ENCODE results near the gene TSSC4.

The TSSC4 gene

GRCh38 chr11:2423157-2424025 lies 22.8 kb downstream of the TSSC4 start:
- TF ChIP-seq POLR2AphosphoS5 (IDR thresholded peaks at IDR 0.05; ENCODE audit: low read depth): no peak
- no peak for TF ChIP-seq SPI1 (IDR thresholded peaks at IDR 0.05; ENCODE audit: borderline replicate concordance, low read depth)
- no peak for TF ChIP-seq REST (IDR thresholded peaks at IDR 0.05; ENCODE audit: insufficient replicate concordance, low read depth)
- no peak for TF ChIP-seq CTCF (IDR thresholded peaks at IDR 0.05; ENCODE audit: insufficient read depth, low read length)
- no peak for TF ChIP-seq GABPA (IDR thresholded peaks at IDR 0.05; ENCODE audit: low read depth)
- no peak overlapping the region for H3K4me3 ChIP-seq (replicated peaks; ENCODE audit: insufficient read depth, low read length)
- DNase-seq (ENCODE audit: low read depth in 1 of 2, low spot score in 1 of 2): no peak
- H3K27me3 ChIP-seq (ENCODE audit: insufficient read depth, poor library complexity, severe bottlenecking): no peaks in the 10 kb centered on the region
- H3K27ac ChIP-seq (replicated peaks): no peak overlapping the region

- TF ChIP-seq POLR2AphosphoS5 (IDR thresholded peaks at IDR 0.05; ENCODE audit: low read depth) (no peak), REST (IDR thresholded peaks at IDR 0.05; ENCODE audit: insufficient replicate concordance, low read depth) (no peak), SPI1 (IDR thresholded peaks at IDR 0.05; ENCODE audit: borderline replicate concordance, low read depth) (no peak), CTCF (IDR thresholded peaks at IDR 0.05; ENCODE audit: insufficient read depth, low read length) (no peak), GABPA (IDR thresholded peaks at IDR 0.05; ENCODE audit: low read depth) (no peak)
These were observed 24.4 kb downstream of the TSSC4 start for GRCh38 chr11:2424811-2425495.

GRCh38 chr11:2425506-2425905 lies 25.0 kb downstream of the TSSC4 start:
- no peak overlapping the region for H3K4me3 ChIP-seq (replicated peaks; ENCODE audit: insufficient read depth, low read length)
- no peaks in the 10 kb centered on the region for H3K27me3 ChIP-seq (ENCODE audit: insufficient read depth, poor library complexity, severe bottlenecking)
- no peak for DNase-seq (ENCODE audit: low read depth in 1 of 2, low spot score in 1 of 2)
- H3K27ac ChIP-seq (replicated peaks): no peak overlapping the region
- TF ChIP-seq REST (IDR thresholded peaks at IDR 0.05; ENCODE audit: insufficient replicate concordance, low read depth): no peak

More at GRCh38 chr11:2424811-2425495, 24.4 kb downstream of the TSSC4 start:
- Histone ChIP-seq H3K27me3 (ENCODE audit: insufficient read depth, poor library complexity, severe bottlenecking) (no peaks in the 10 kb centered on the region), H3K27ac (replicated peaks) (no peak overlapping the region), H3K4me3 (replicated peaks; ENCODE audit: insufficient read depth, low read length) (no peak overlapping the region)
- peak; percentile 52 to 59 for DNase-seq (ENCODE audit: low read depth in 1 of 2, low spot score in 1 of 2)

Data from HL-60 (cell line).